ENCODE measurements around the gene ABLIM1.

- TF ChIP-seq STAT1 (IDR thresholded peaks at IDR 0.05; ENCODE audit: unreplicated experiment) (no peak), CTCF (conservative IDR thresholded peaks at IDR 0.05; ENCODE audit: low read depth in 2 of 2) (no peak), POLR2AphosphoS5 (IDR thresholded peaks at IDR 0.05; ENCODE audit: low read depth) (no peak), ZNF331 (CRISPR knock-in tag; IDR thresholded peaks at IDR 0.05; ENCODE audit: low read depth) (no peak), ETS1 (IDR thresholded peaks at IDR 0.05) (no peak), EZH2 (IDR thresholded peaks at IDR 0.05; ENCODE audit: low read depth, unreplicated experiment) (no peak), JUNB (IDR thresholded peaks at IDR 0.05; ENCODE audit: unreplicated experiment) (no peak), EZH2phosphoT487 (IDR thresholded peaks at IDR 0.05; ENCODE audit: unreplicated experiment) (no peak), ZNF114 (CRISPR knock-in tag; IDR thresholded peaks at IDR 0.05) (no peak)
Measured at GRCh38 chr10:114394531-114394930, 263.5 kb downstream of the ABLIM1 start.
